HG02759 (cell line): ENCODE results near the gene PTTG1.

Experiments used
- ATAC-seq: cut with Tn5 transposase; IDR thresholded peaks from one replicate; pipeline ENCODE4 v1.9.1; 2021; ENCODE audit warnings: mild to moderate bottlenecking, moderate library complexity; ENCODE audit not compliant: unreplicated experiment

The PTTG1 gene

GRCh38 chr5:160452795-160453194 lies 31.1 kb downstream of the PTTG1 start:
- peak; percentile 35 for ATAC-seq

GRCh38 chr5:160453751-160454150 lies 32.1 kb downstream of the PTTG1 start:
- ATAC-seq = no peak

- ATAC-seq = no peak
Observed at GRCh38 chr5:160455600-160455999, 33.9 kb downstream of the PTTG1 start.

GRCh38 chr5:160456480-160457177 lies 35.0 kb downstream of the PTTG1 start:
- ATAC-seq = no peak

- no peak for ATAC-seq
Observed at GRCh38 chr5:160457252-160457651, 35.6 kb downstream of the PTTG1 start.

- peak; percentile 82 for ATAC-seq
Observed at GRCh38 chr5:160458806-160459800, 37.4 kb downstream of the PTTG1 start.

GRCh38 chr5:160460377-160461049 lies 38.9 kb downstream of the PTTG1 start:
- ATAC-seq = no peak

GRCh38 chr5:160461378-160461777 lies 39.7 kb downstream of the PTTG1 start:
- no peak for ATAC-seq

GRCh38 chr5:160462167-160462566 lies 40.5 kb downstream of the PTTG1 start:
- peak; percentile 40 for ATAC-seq

- ATAC-seq = no peak
Observed at GRCh38 chr5:160463227-160463626, 41.6 kb downstream of the PTTG1 start.

- no peak for ATAC-seq
Observed at GRCh38 chr5:160463740-160464465, 42.2 kb downstream of the PTTG1 start.

- ATAC-seq = no peak
Observed at GRCh38 chr5:160464466-160464797, 42.8 kb downstream of the PTTG1 start.

- no peak for ATAC-seq
Observed at GRCh38 chr5:160466116-160466515, 44.5 kb downstream of the PTTG1 start.

GRCh38 chr5:160466889-160467554 lies 45.4 kb downstream of the PTTG1 start:
- ATAC-seq = no peak

- ATAC-seq = peak; percentile 91
Observed at GRCh38 chr5:160467555-160468362, 46.1 kb downstream of the PTTG1 start.

GRCh38 chr5:160468363-160468975 lies 46.8 kb downstream of the PTTG1 start:
- ATAC-seq = no peak

GRCh38 chr5:160469156-160470144 lies 47.8 kb downstream of the PTTG1 start:
- ATAC-seq = no peak
